OCI-LY7 (cell line): ENCODE measurements around the gene PRR12. TPM values are rescaled to one million over a fixed set of nuclear protein-coding genes. Genes with fewer than 3 reads are reported as not detected.

Experiments
- BruUV-seq: library from RNA; stranded (reverse); fragments of 400-500 nt; replicated peaks from 2 replicates; lab custom pipeline; 2021; lab: Mats Ljungman, UMichigan
- CTCF ChIA-PET: fragments of 300-600 bp; sonication (Branson Sonifier 250); formaldehyde crosslinking; loops from one replicate; lab custom pipeline; 2022; ENCODE audit warnings: antibody characterized with exemption; ENCODE audit not compliant: unreplicated experiment; lab: Charles Lee
- POLR2A ChIA-PET: fragments of 300-600 bp; sonication (Branson Sonifier 250); formaldehyde crosslinking; loops from one replicate; lab custom pipeline; 2022; ENCODE audit warnings: antibody characterized with exemption; lab: Charles Lee
- DNase-seq: peaks from one replicate; pipeline ENCODE4 v3.0.0-alpha.2; 2015; ENCODE audit warnings: low spot score
- H2AFZ ChIP-seq: fragments of 200-600 bp; sonication (generic), shearing (Covaris generic); 2 replicates; pipeline ENCODE4 v1.6.1; 2014; ENCODE audit warnings: mild to moderate bottlenecking, antibody characterized with exemption, low read length, moderate library complexity
- H3K27ac ChIP-seq: fragments of 200-600 bp; sonication (generic); 2 replicates; pipeline ENCODE4 v1.5.1; 2014; ENCODE audit warnings: mixed run types, low read depth, mild to moderate bottlenecking, moderate library complexity, low read length, inconsistent platforms; ENCODE audit not compliant: poor library complexity, severe bottlenecking
- H3K36me3 ChIP-seq: fragments of 200-600 bp; sonication (generic); 2 replicates; pipeline ENCODE4 v1.6.1; 2014; ENCODE audit warnings: mild to moderate bottlenecking, antibody characterized with exemption, low read length, moderate library complexity, mixed read lengths; ENCODE audit not compliant: insufficient read depth
- H3K4me1 ChIP-seq: fragments of 200-600 bp; sonication (generic); 2 replicates; pipeline ENCODE4 v1.5.1; 2014; ENCODE audit warnings: mild to moderate bottlenecking, low read length; ENCODE audit not compliant: insufficient read depth, poor library complexity, severe bottlenecking
- H3K4me2 ChIP-seq: fragments of 200-600 bp; sonication (generic); 2 replicates; pipeline ENCODE4 v1.6.1; 2014; ENCODE audit warnings: mild to moderate bottlenecking, low read length
- H3K4me3 ChIP-seq: fragments of 200-600 bp; sonication (generic); 2 replicates; pipeline ENCODE4 v1.5.1; 2014; ENCODE audit warnings: mild to moderate bottlenecking, low read depth, low read length; ENCODE audit not compliant: poor library complexity, severe bottlenecking
- H3K79me2 ChIP-seq: fragments of 200-600 bp; sonication (generic); 2 replicates; pipeline ENCODE4 v1.6.1; 2016; ENCODE audit warnings: low read depth, mild to moderate bottlenecking, low read length, moderate library complexity, mixed read lengths; ENCODE audit not compliant: insufficient read depth
- H3K9me2 ChIP-seq: fragments of 200-600 bp; sonication (generic); 2 replicates; pipeline ENCODE4 v1.6.1; 2016; ENCODE audit warnings: mild to moderate bottlenecking, low read length, mixed read lengths; ENCODE audit not compliant: insufficient read depth
- H3K9me3 ChIP-seq: fragments of 200-600 bp; sonication (generic); 2 replicates; pipeline ENCODE4 v1.6.1; 2014; ENCODE audit warnings: mild to moderate bottlenecking, mixed run types, low read length, mixed read lengths
- H4K20me1 ChIP-seq: fragments of 200-600 bp; sonication (generic); 2 replicates; pipeline ENCODE4 v1.6.1; 2014; ENCODE audit warnings: mild to moderate bottlenecking, antibody characterized with exemption, low read length, moderate library complexity, mixed read lengths; ENCODE audit not compliant: insufficient read depth
- CTCF ChIP-seq: fragments of 200-600 bp; sonication (generic); conservative IDR thresholded peaks from 2 replicates; pipeline ENCODE4 v1.5.1; 2014; ENCODE audit warnings: mild to moderate bottlenecking, antibody characterized with exemption, low read length, moderate library complexity, mixed read lengths
- EZH2phosphoT487 ChIP-seq: fragments of 200-600 bp; sonication (generic); IDR thresholded peaks from 2 replicates; pipeline ENCODE4 v1.6.1; 2018; ENCODE audit warnings: low read depth, borderline replicate concordance, mild to moderate bottlenecking, mixed run types, antibody characterized with exemption, low read length, moderate library complexity, mixed read lengths
- intact Hi-C: fragments of 100-400 bp; cut with micrococcal nuclease; formaldehyde crosslinking; loops from one replicate; pipeline ENCODE4 v1.10.0; 2022; ENCODE audit not compliant: unreplicated experiment
- total RNA-seq, 2 experiments: library from RNA; depleted of rRNA in 1 of 2; stranded (reverse); fragments of >200 nt in 1 of 2; shearing (Covaris generic) in 1 of 2; gene quantifications; 2 replicates each; pipeline ENCODE4 v1.2.3, GENCODE V29; 2014 to 2022

The PRR12 gene
- total RNA-seq, 2 experiments from 2014 or later: 6.5 to 32.8 TPM

DNA sequence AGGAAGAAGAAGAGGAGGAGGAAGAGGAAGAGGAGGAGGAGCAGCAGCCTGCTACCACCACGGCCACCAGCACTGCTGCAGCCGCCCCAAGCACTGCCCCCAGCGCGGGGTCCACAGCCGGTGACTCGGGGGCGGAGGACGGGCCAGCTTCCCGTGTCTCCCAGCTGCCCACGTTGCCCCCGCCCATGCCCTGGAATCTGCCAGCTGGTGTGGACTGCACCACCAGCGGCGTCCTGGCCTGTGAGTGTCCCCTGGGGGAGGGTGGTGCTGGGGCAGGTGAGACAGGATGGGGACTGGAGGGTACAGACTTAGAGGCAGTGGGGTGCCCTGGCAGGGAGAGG is 62.5 kb downstream of the PRR12 start:
- no peak for DNase-seq
- TF ChIP-seq CTCF (no peak), EZH2phosphoT487 (no peak)
- H3K4me2 ChIP-seq: no peak overlapping the region
- H3K4me3 ChIP-seq: no peak overlapping the region
- intact Hi-C loops: no loop called here
- ChIA-PET CTCF (no interaction called here), POLR2A (no interaction called here)
- no peak overlapping the region for H3K27ac ChIP-seq
- no peaks in the 10 kb centered on the region for H3K9me3 ChIP-seq
- no TSS peak for BruUV-seq
- H2AFZ ChIP-seq: no peak overlapping the region
- no peaks in the 10 kb centered on the region for H3K9me2 ChIP-seq
- peaks cover 83% of the 10 kb centered on the region for H3K36me3 ChIP-seq
- H3K79me2 ChIP-seq: no peaks in the 10 kb centered on the region
- no peaks in the 10 kb centered on the region for H4K20me1 ChIP-seq
- no peaks in the 10 kb centered on the region for H3K4me1 ChIP-seq

- H4K20me1 ChIP-seq: no peaks in the 10 kb centered on the region
- ChIA-PET CTCF (no interaction called here), POLR2A (interaction anchor here (1.9 kb wide), 1 partner anchor 13 kb away, joined by 5 read pairs; the partner anchor contains the start of gene SCAF1)
- peaks cover 87% of the 10 kb centered on the region for H3K36me3 ChIP-seq
- H3K4me1 ChIP-seq: no peaks in the 10 kb centered on the region
- DNase-seq: no peak
- TF ChIP-seq EZH2phosphoT487 (no peak), CTCF (no peak)
- H3K9me2 ChIP-seq: no peaks in the 10 kb centered on the region
- H3K4me3 ChIP-seq: no peak overlapping the region
- no peak overlapping the region for H3K27ac ChIP-seq
- no peaks in the 10 kb centered on the region for H3K79me2 ChIP-seq
- no peak overlapping the region for H3K4me2 ChIP-seq
- no TSS peak for BruUV-seq
- no peak overlapping the region for H2AFZ ChIP-seq
- intact Hi-C loops: no loop called here
- no peaks in the 10 kb centered on the region for H3K9me3 ChIP-seq
These were observed 63.6 kb downstream of the PRR12 start for GRCh38 chr19:49654581-49654980.

DNA sequence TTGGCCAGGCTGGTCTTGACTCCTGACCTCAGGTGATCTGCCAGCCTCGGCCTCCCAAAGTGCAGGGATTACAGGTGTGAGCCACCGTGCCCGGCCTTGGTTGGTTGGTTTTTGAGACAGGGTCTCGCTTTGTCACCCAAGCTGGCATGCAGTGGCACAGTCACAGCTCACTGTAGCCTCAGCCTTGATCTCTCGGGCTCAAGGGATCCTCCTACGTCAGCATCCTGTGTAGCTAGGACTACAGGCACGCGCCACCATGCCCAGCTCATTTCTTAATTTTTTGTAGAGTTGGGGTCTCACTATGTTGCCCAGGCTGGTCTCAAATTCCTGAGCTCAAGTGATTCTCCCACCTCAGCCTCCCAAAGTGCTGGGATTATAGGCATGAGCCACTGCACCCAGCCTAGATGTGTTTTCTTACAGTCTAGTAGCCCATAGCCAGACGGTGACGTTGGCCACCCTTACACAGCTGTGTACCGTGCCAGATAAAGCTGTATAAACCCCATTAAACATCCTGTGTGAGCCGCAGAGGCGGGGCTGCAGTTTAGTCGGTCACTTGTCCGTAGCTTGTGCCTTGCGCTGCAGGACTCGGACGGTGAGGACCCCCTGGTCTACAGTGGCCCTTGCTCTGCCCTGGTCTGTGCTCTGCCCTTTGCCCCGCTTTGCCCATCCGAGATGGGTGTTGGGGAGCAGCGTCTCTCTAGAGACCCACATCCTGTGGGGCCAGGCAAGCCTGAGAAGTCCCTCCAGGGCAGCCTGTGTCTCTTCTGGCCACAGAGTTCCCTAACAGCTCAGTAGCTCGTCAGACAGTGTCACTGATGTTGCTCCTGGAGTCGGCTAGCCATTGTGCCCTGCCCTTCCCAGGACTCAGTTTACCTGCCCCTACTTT is 64.8 kb downstream of the PRR12 start:
- no peak overlapping the region for H3K27ac ChIP-seq
- TF ChIP-seq EZH2phosphoT487 (no peak), CTCF (no peak)
- BruUV-seq: no TSS peak
- no peaks in the 10 kb centered on the region for H4K20me1 ChIP-seq
- H2AFZ ChIP-seq: no peak overlapping the region
- H3K9me2 ChIP-seq: no peaks in the 10 kb centered on the region
- intact Hi-C loops: no loop called here
- no peak for DNase-seq
- H3K9me3 ChIP-seq: no peaks in the 10 kb centered on the region
- no peaks in the 10 kb centered on the region for H3K79me2 ChIP-seq
- CTCF ChIA-PET: no interaction called here
- H3K4me2 ChIP-seq: no peak overlapping the region
- POLR2A ChIA-PET: interaction anchor here (0.6 to 1.9 kb wide), 2 partner anchors 14 to 19 kb away, joined by 5 read pairs; partner anchors contain the start of gene SCAF1
- H3K36me3 ChIP-seq: peaks cover 85% of the 10 kb centered on the region
- H3K4me3 ChIP-seq: no peak overlapping the region
- H3K4me1 ChIP-seq: no peaks in the 10 kb centered on the region
